ENCODE results near the gene PARP12.

Gene PARP12

GRCh38 chr7:140034421-140034820 is 28.3 kb downstream of the PARP12 start:
- no peak for DNase-seq

- no peak for DNase-seq
These were observed 28.9 kb downstream of the PARP12 start for GRCh38 chr7:140033779-140034363.

- DNase-seq: no peak
These were observed 29.7 kb downstream of the PARP12 start for GRCh38 chr7:140033036-140033435.

GRCh38 chr7:140031364-140031763 is 31.4 kb downstream of the PARP12 start:
- DNase-seq: no peak

GRCh38 chr7:140029072-140029471 is 33.7 kb downstream of the PARP12 start:
- no peak for DNase-seq

- DNase-seq: no peak
These were observed 34.4 kb downstream of the PARP12 start for GRCh38 chr7:140028311-140028710.

GRCh38 chr7:140027858-140028257 is 34.9 kb downstream of the PARP12 start:
- DNase-seq: no peak

- no peak for DNase-seq
These were observed 35.8 kb downstream of the PARP12 start for GRCh38 chr7:140026935-140027334.

- no peak for DNase-seq
These were observed 36.8 kb downstream of the PARP12 start for GRCh38 chr7:140025814-140026433.

GRCh38 chr7:140025241-140025640 is 37.5 kb downstream of the PARP12 start:
- DNase-seq: no peak

GRCh38 chr7:140024585-140024984 is 38.2 kb downstream of the PARP12 start:
- no peak for DNase-seq

GRCh38 chr7:140023728-140024127 is 39.0 kb downstream of the PARP12 start:
- no peak for DNase-seq

- no peak for DNase-seq
These were observed 40.1 kb downstream of the PARP12 start for GRCh38 chr7:140022582-140023211.

- DNase-seq: no peak
These were observed 41.1 kb downstream of the PARP12 start for GRCh38 chr7:140021603-140022002.

- DNase-seq: no peak
These were observed 43.1 kb downstream of the PARP12 start for GRCh38 chr7:140019606-140020005.

- DNase-seq: no peak
These were observed 43.6 kb downstream of the PARP12 start for GRCh38 chr7:140019172-140019571.

- no peak for DNase-seq
These were observed 44.4 kb downstream of the PARP12 start for GRCh38 chr7:140018125-140019043.

GRCh38 chr7:140017543-140017942 is 45.2 kb downstream of the PARP12 start:
- DNase-seq: no peak

GRCh38 chr7:140017034-140017433 is 45.7 kb downstream of the PARP12 start:
- DNase-seq: no peak

GRCh38 chr7:140016540-140016939 is 46.2 kb downstream of the PARP12 start:
- DNase-seq: no peak

GRCh38 chr7:140015471-140015970 is 47.2 kb downstream of the PARP12 start:
- DNase-seq: no peak

GRCh38 chr7:140014123-140014522 is 48.6 kb downstream of the PARP12 start:
- no peak for DNase-seq

GRCh38 chr7:140013676-140014075 is 49.1 kb downstream of the PARP12 start:
- no peak for DNase-seq

Measured in COR-L47 (cell line).